Fibroblast of pulmonary artery (primary cell): ENCODE data around the gene RNF212.

Source experiments
- DNase-seq: peaks from one replicate; pipeline ENCODE4 v3.0.0-alpha.2; 2010; ENCODE audit warnings: low read depth
- H3K4me3 ChIP-seq: replicated peaks from 2 replicates; pipeline ENCODE4 v1.5.1; 2011; ENCODE audit warnings: low read depth, mild to moderate bottlenecking, control low read depth, low read length, moderate library complexity
- TF ChIP-seq, protein P1 (sequence below): IDR thresholded peaks from 2 replicates; pipeline ENCODE4 v1.5.1; 2011; ENCODE audit warnings: mild to moderate bottlenecking, control low read depth, low read length, inconsistent platforms; ENCODE audit errors: missing control alignments

The RNF212 gene, protein sequence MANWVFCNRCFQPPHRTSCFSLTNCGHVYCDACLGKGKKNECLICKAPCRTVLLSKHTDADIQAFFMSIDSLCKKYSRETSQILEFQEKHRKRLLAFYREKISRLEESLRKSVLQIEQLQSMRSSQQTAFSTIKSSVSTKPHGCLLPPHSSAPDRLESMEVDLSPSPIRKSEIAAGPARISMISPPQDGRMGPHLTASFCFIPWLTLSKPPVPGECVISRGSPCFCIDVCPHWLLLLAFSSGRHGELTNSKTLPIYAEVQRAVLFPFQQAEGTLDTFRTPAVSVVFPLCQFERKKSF

DNA sequence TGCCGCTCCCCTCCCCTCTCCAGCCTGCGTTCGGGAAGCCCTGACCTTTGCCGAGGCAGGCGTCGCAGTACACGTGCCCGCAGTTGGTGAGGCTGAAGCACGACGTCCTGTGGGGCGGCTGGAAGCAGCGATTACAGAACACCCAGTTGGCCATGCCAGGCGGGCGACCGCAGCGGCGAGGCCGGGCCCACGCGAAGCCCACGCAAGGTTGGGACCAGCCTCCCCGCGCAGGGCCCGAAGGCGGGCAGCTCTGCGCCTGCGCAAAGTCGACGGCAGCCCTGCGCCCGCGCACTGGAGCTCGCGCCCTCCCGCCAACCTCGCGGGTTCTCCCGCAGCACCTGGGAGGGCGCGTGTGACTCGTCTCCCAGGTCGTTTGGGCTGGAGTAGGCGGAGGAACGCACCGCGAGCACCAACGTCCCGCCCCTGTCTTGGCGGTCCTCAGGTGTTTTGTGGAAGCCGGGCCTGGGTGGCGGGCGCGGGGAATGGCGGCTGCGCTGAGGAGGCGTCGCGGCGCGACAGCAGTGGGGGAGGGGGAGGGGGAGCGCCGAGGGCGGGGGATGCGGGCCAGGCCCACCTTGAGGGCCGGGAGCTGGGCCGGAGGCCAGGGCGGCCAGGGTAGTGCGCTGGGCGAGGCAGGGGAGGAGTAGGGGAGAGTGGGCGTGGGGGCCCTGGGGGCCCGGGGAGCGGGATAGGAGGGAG is at the start of gene RNF212:
TSS of gene RNF212 (minus strand) at position 254 of the 699 bp plus-strand sequence. CDS start at position 154, 100 bp downstream.
- DNase-seq: peak; percentile 6
- TF ChIP-seq, protein P1, sequence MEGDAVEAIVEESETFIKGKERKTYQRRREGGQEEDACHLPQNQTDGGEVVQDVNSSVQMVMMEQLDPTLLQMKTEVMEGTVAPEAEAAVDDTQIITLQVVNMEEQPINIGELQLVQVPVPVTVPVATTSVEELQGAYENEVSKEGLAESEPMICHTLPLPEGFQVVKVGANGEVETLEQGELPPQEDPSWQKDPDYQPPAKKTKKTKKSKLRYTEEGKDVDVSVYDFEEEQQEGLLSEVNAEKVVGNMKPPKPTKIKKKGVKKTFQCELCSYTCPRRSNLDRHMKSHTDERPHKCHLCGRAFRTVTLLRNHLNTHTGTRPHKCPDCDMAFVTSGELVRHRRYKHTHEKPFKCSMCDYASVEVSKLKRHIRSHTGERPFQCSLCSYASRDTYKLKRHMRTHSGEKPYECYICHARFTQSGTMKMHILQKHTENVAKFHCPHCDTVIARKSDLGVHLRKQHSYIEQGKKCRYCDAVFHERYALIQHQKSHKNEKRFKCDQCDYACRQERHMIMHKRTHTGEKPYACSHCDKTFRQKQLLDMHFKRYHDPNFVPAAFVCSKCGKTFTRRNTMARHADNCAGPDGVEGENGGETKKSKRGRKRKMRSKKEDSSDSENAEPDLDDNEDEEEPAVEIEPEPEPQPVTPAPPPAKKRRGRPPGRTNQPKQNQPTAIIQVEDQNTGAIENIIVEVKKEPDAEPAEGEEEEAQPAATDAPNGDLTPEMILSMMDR: no peak
- H3K4me3 ChIP-seq: peak within 1 kb of the TSS; percentile 38

DNA sequence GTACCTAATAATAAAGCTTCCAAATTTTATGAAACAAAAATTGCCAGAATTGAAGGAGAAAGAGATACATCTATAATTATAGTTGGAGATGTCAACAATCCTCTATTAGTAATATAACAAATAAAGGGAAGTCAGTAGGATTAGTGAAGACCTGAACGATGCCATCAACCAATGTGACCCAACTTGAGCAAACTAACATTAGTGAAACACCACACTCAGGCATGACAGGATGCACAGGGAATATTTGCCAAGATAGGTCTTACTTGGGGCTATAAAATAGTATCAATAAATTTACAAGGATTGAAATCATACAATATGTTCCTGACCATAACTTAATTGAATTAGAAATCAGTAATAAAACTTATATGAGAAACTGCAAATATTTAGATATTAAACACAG is 47.0 kb upstream of the RNF212 start:
- no peak overlapping the region for H3K4me3 ChIP-seq
- DNase-seq: no peak
- TF ChIP-seq, protein P1: no peak

DNA sequence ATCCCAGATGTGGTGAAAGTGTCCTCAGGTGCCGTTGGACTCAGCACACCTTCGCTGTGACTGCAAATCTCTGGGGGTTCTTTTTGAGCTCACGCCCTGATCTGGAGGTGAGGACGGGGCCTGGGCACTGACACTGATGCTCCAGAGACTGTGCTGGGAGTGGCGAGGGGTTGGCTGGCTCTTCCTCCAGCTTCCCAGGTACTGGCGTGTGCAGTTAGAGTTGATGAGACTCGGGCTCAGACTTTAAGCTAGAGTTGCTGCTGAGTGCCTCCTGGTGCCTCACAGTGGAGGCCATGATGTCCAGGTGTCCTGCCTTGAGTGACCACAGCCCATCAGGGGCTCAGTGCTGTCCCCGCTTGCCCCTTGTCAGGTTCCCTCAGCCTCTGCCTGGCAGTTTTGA is 42.7 kb upstream of the RNF212 start:
- no peak for DNase-seq
- TF ChIP-seq, protein P1: no peak
- H3K4me3 ChIP-seq: no peak overlapping the region

DNA sequence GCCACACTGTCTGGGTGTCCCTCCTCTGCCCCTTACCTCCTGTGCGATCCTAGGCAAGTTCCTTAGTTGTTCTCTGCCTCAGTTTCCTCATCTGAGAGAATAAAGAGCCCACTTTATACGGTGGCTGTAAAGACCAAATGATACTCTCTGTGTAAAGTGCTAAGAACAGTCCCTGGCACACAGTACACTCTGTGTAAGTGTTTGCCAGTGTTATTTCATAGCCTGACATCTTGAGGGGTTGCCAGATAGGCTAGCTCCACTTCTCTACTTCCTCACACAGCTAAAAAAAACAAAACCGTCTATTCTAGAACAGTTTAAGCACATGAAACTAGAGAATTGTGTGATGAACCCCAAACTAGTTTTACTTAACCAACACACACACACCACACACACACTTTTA is 42.0 kb upstream of the RNF212 start:
- DNase-seq: no peak
- no peak overlapping the region for H3K4me3 ChIP-seq
- TF ChIP-seq, protein P1: no peak

DNA sequence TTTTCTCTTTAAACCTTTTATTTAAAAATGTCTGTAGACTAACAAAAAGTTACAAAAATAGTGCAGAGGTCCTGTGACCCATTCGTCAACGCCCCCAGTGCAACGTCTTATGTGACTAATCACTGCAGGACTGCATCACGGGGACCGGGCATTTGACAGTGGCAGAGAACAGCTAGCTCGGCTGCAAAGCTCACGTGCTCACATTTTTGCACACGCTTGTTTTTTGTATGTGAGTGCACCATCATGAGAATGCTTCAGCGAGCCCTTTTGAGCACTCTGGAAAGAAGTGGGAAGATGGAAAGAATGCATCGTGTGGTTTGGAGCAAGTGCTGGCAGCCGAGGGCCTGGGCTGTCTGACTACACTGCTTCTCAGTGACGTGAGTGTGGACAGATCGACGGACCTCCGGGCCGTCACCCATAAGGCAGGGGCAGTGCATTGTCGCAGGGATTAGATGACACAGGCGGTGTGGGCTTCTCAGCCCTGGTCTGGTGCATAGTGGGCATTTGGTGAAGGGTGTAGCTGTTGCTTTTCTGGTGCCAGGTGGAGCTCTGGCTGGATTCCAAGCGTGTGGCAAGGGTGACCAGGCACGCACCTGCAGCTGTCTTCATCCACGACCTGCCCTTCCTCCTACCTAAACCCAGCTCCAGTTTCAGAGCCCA is 41.3 kb upstream of the RNF212 start:
- H3K4me3 ChIP-seq: no peak overlapping the region
- no peak for DNase-seq
- TF ChIP-seq, protein P1: no peak

DNA sequence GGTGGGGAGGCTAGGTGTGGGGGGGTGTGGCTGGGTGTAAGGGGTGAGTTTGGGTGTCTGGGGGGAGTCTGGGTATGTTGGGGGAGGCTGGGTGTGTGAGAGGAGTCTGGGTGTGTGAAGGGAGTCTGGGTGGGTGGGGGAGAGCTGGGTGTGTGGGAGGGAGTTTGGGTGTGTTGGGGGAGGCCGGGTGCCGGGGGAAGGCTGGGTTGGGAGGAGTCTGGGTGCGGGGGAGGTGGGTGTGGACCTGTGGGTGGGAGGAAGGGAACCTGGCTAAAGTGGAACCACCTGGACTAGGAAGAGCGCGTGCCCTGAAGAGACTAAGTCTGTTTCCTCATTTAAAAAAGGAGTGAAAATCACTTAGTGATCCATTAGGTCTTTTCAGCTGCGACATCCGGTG is 40.8 kb upstream of the RNF212 start:
- no peak for DNase-seq
- TF ChIP-seq, protein P1: no peak

More for the DNA sequence above, 40.8 kb upstream of the RNF212 start:
- H3K4me3 ChIP-seq: no peak overlapping the region
